GM10248 (cell line): Measurements from ENCODE around the gene CBFA2T3.
A peak's percentile ranks its signal among the peaks of the same experiment; 100 is the strongest.

Experiments
- CTCF ChIA-PET: fragments of 300-600 bp; sonication (Branson Sonifier 250); formaldehyde crosslinking; extraction: SDS; loops from one replicate; lab custom pipeline; 2021; ENCODE audit warnings: antibody characterized with exemption; lab: Yijun Ruan, JAX
- POLR2A ChIA-PET: fragments of 350-650 bp; sonication (Branson Sonifier 250); formaldehyde crosslinking; extraction: SDS; loops from one replicate; lab custom pipeline; 2020; ENCODE audit warnings: antibody characterized with exemption; lab: Yijun Ruan, JAX
- DNase-seq: peaks from one replicate; pipeline ENCODE4 v3.0.0; 2012; ENCODE audit errors: extremely low spot score
- CTCF ChIP-seq: IDR thresholded peaks from 2 replicates; pipeline ENCODE4 v1.5.1; 2012; ENCODE audit warnings: mild to moderate bottlenecking, low read depth; ENCODE audit errors: extremely low read depth, missing control alignments, control extremely low read depth

Gene CBFA2T3

GRCh38 chr16:88874938-88875599 lies 101.9 kb downstream of the CBFA2T3 start:
- ChIA-PET CTCF (no interaction called here), POLR2A (no interaction called here)
- DNase-seq: no peak
- no peak for TF ChIP-seq CTCF

DNA sequence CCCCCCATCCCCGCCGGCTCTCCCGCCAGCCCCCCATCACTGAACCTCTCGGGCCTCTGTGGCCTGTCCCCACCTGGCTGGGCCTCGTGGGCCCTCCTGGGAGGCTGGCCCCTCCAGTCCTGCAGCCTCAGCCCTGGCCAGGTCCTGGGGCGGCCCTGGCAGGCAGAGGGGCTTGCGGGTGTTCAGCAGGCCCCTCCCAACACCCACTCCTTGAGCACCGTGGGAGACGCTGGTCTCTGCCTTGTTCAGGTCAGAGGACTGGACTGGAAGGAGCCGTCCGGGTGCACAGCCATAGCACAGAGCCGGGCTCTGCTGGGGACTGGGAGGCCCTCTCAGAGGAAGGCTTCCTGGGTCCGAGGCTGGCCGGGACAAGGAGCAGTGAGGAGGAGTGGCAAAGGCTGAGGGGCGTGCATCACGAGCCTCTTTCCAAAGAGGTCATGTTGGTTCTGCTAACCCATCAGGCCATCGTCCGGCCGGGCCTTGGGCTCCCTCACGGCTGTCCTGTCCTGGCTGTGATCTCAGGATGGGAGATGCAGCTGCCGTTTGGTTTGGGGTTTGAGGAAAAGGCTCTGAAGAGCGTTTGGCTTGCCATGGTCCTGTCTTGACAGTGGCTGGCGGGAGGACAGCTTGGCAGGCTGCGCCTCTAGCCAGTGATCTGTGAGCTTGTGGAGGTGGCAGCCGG lies 104.2 kb downstream of the CBFA2T3 start:
- POLR2A ChIA-PET: no interaction called here

DNA sequence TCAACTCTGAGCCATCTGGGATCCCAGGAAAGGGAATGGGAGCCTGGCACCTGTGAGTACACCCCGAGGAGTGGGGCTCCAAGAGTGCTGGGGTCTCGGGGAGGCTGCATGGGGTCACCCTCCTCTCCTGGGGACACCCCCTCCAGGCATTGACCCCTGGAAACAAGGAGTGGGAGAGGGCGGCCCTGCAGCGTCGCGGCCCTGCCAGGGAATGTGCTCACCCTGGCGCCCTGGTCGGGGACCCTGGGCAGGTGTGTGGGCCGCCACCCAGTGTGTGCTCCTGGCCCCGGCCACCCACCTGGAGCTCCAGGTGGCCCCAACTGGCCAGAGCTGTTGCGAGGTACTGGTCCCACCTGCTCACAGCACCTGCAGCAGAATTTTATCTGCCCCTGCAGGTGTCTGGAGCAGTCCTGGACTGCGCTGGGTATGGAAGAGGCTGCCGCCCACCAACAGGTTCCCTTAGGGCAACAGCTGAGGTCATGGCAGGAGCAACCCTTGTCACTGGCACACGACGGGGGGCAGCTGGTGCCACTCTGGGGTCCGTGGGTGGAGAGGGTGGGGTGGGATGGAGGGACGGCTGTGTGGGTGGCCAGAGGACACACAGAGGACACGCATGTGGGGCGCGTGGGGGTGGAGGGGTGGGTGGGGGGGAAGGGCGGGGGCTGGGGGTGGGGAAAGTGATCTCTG lies 105.1 kb downstream of the CBFA2T3 start:
- CTCF ChIA-PET: interaction anchor here (0.8 to 1.7 kb wide), 4 partner anchors 14 to 1039 kb away, joined by 3 to 6 read pairs (median 4); no protein-coding TSS in a partner anchor
- POLR2A ChIA-PET: no interaction called here
- DNase-seq: no peak
- TF ChIP-seq CTCF: no peak

More for the DNA sequence above, 104.2 kb downstream of the CBFA2T3 start:
- CTCF ChIA-PET: interaction anchor here (0.8 to 1.7 kb wide), 3 partner anchors 15 to 136 kb away, joined by 3 to 8 read pairs (median 4); partner anchors contain the start of genes GALNS and TRAPPC2L
- DNase-seq: no peak
- no peak for TF ChIP-seq CTCF

DNA sequence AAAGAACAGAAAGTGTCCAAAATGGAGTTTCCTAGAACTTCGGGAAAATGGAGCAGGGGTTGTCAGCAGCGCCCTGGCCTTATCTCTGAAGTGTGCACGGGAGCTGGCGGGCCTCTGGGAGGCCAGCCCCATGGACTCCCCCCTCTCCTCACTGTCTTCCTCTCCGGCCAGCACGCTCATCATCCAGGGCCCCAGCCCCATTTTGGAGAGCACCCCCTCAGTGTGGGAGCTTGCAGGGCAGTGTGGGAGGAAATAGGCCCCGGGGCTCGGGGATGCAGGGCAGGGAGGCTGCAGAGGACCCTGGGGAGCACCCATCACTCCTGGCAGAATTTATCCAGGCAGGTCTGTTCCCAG lies 105.7 kb downstream of the CBFA2T3 start:
- CTCF ChIA-PET: interaction anchor here (0.7 to 1.7 kb wide), 4 partner anchors 13 to 1039 kb away, joined by 3 to 6 read pairs (median 4); no protein-coding TSS in a partner anchor
- no peak for DNase-seq

GRCh38 chr16:88870608-88871348 lies 106.2 kb downstream of the CBFA2T3 start:
- TF ChIP-seq CTCF: no peak
- ChIA-PET POLR2A (no interaction called here), CTCF (interaction anchor here (0.7 to 1.4 kb wide), 3 partner anchors 13 to 1040 kb away, joined by 3 to 6 read pairs (median 3); no protein-coding TSS in a partner anchor)
- DNase-seq: peak; percentile 67

More for the DNA sequence above, 105.7 kb downstream of the CBFA2T3 start:
- no peak for TF ChIP-seq CTCF
- POLR2A ChIA-PET: no interaction called here

GRCh38 chr16:88869673-88869980 lies 107.4 kb downstream of the CBFA2T3 start:
- no peak for TF ChIP-seq CTCF
- ChIA-PET POLR2A (no interaction called here), CTCF (no interaction called here)
- DNase-seq: no peak
